GM12801 (cell line): ENCODE data around the gene PHYH.

Experiments
- TF ChIP-seq, protein P1 (sequence below): IDR thresholded peaks from one replicate; pipeline ENCODE4 v1.5.1; 2011; ENCODE audit warnings: control low read depth; ENCODE audit not compliant: insufficient read length; ENCODE audit errors: extremely low read depth

The PHYH gene

DNA sequence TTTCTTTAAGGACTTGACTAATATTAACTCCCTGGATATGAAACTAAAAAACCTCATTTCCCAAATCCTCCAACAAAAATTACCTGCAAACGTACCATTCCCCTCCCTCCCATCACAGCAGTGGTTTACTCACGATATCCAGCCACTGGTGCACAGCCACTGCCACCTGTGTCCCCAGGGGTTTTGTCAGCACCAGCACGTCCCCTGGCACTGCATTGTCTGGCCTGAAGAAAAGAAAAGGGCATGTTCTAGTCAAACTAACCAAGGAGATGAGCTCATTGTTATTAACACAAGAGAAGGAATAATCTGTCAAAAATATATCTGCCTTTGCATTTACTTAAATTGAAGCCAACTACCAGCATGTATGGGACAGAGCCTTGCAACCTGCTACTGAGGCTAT, 29.7 kb upstream of the PHYH start:
- TF ChIP-seq, protein P1, sequence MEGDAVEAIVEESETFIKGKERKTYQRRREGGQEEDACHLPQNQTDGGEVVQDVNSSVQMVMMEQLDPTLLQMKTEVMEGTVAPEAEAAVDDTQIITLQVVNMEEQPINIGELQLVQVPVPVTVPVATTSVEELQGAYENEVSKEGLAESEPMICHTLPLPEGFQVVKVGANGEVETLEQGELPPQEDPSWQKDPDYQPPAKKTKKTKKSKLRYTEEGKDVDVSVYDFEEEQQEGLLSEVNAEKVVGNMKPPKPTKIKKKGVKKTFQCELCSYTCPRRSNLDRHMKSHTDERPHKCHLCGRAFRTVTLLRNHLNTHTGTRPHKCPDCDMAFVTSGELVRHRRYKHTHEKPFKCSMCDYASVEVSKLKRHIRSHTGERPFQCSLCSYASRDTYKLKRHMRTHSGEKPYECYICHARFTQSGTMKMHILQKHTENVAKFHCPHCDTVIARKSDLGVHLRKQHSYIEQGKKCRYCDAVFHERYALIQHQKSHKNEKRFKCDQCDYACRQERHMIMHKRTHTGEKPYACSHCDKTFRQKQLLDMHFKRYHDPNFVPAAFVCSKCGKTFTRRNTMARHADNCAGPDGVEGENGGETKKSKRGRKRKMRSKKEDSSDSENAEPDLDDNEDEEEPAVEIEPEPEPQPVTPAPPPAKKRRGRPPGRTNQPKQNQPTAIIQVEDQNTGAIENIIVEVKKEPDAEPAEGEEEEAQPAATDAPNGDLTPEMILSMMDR, result no peak

DNA sequence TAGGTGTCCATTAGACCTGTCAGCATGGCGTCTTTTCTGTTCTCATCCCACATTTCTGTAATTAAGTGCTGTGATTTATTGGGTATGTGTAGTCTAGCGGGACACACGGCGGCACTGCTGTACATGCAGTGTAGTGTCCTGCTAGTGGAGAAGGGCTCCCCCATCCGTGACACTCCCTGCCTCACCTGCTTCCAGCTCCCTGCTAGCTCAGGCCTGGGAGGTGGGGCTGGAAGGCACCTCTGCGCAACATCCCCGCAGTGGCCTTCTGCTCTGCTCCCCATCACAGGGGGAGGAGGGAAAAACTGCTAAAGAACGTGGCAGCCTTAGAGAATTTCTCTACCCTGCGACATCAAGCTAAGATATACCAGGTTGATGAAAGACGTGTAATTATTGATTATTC, 28.7 kb upstream of the PHYH start:
- TF ChIP-seq, protein P1, result no peak

DNA sequence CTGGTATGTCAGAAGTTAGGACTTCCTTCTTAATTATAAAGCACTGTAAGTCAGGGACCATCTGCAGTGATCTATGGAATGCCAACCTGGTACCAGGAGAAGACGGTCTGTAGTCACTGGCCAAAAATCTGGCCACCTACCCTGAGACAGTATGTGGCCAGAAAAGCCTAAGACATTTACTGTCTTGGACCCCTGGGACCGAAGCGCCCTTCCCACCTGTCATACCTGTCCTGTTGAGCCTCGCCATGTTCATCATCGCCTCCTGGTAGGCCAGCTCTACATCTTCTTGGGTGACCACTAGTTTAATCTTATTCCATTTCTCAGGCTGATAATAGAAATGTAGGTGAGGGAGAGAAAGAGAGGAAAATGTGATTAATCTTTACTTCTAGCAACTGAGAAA, 28.3 kb upstream of the PHYH start:
- TF ChIP-seq, protein P1, result no peak

DNA sequence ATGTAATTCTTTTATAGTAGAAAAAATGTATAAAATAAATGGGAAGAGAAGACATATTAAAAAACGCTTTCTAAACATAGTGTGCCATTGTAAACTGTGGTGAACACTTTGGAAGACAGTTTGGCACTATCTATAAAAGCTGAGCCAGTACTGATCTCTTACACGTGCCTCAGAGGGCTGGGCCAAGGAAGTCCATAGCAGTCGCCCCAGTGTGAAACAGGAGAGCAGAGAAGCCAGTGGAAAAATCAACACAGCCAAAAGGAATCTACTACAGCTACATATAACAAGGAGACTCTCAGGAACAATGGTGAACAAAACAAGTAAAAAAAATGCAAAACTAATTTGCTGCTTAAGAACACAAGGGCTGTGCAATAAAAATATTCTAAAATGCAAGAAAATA, 27.7 kb upstream of the PHYH start:
- TF ChIP-seq, protein P1, result no peak

DNA sequence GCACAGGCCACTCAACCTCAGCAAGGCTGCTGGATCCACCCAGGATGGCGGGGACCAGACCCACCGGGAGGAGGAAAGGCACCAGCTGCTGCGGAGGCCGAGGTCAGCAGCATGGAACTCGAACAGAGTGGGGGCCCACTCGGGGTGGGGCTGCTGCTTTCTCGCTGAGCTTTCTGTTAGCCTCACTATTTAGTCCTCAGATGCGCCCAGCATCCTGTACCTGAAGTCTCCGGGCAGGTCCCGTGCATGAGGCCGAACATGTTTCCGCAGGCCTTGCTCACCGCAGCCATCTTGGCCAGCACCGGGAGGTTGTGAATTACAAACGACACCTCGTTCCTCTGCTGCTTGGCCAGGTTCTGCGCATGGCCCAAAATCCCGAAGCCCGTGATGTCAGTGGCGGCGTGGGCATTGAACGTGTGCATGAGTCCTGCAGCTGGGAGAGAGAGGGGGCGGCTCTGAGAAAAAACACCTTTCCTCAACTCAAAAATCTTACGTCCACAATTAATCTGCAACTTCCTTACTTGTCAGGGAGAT, 22.8 kb upstream of the PHYH start:
- TF ChIP-seq, protein P1, result no peak

DNA sequence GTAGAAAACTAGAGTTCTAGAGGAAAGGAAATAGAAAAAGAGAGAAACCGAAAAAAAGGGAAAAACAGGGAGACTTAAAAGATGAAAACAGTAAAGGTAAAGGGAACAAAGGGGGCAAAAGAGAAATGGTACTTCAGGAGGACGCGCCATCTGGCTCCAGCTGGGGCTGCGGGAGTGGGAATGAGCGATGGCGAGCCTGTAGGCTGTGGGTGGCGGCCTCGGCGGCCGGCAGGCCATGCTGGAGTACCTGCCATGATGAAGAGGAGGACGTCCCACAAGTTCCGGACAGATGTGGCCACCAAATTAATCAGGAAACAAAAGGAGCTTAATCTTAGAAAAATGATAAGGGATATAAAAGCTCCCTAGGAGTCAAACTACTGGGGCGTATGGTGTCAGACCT, 21.7 kb upstream of the PHYH start:
- TF ChIP-seq, protein P1, result no peak

DNA sequence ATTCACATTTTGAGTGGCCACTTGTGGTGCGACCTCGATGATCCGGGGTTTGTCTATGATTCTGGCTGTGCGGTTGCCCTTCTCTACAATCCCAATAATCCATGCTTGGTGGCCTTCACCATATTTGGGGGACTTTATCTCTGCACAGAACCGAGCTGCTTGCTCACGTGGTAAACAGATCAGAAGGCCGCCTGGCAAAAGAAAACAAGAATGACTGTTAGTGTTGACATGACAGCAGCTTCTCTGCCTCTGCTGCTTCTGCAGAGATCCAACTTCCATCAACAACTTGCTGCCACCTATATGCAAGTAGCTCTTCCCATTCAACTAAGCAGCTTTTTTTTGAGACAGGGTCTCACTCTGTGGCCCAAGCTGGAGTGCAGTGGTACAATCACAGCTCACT, 19.3 kb upstream of the PHYH start:
- TF ChIP-seq, protein P1, result no peak

DNA sequence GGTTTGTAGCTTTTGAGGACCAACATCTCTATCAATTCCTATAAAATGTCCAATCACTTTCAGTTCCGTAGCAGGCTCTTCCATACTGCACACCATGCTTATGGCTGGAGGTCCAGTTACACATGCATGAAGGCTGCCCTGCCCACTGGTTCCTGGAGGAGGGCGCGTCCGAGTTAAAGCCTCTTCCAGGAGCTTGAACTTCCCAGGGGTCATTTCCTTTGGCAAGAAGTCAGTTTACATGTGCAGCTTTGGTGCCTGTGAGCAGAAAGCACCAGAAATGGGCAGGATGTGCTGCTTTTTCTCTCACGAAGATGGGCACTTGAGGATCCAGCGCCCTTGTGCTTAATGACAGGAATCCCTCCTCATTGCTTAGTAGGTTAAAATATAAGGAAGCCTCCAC, 17.6 kb upstream of the PHYH start:
- TF ChIP-seq, protein P1, result no peak
